A549 (cell line): ENCODE measurements around the gene TRMT44. TPM values are rescaled to one million over a fixed set of nuclear protein-coding genes. Genes with fewer than 3 reads are reported as not detected.

Experiments used
- ATAC-seq, 2 experiments: fragments of 200-7000 bp in 1 of 2; fragments of >200 bp in 1 of 2; cut with Nextera tagmentation in 1 of 2; cut with Tn5 transposase in 1 of 2; 3 replicates each; pipeline versions ENCODE4 v1.8.0 to v1.9.1; 2018 to 2020; ENCODE audit warnings: mild to moderate bottlenecking in 1 of 2, moderate library complexity in 1 of 2
- CTCF ChIA-PET: fragments of 300-600 bp; sonication (Branson Sonifier 250); formaldehyde crosslinking; extraction: SDS; loops from one replicate; lab custom pipeline; 2021; ENCODE audit warnings: antibody characterized with exemption, inconsistent platforms; lab: Yijun Ruan, JAX
- POLR2A ChIA-PET: fragments of 350-600 bp; formaldehyde crosslinking; extraction: SDS; loops from one replicate; lab custom pipeline; 2021; ENCODE audit warnings: antibody characterized with exemption, inconsistent platforms; lab: Yijun Ruan, JAX
- DNase-seq, 2 experiments: peaks; one replicate each; pipeline versions ENCODE4 v3.0.0 to v3.0.0-alpha.2; 2011 to 2016; ENCODE audit warnings: low read depth in 1 of 2, low spot score in 1 of 2
- FAIRE-seq: peaks from 2 replicates; lab custom pipeline; 2011; peaks lifted over from hg19 to GRCh38; lab: Jason Lieb, UNC
- H3K27ac ChIP-seq, 2 experiments: fragments of >200 bp; sonication (Bioruptor Twin); formaldehyde crosslinking; 3 replicates each; pipeline ENCODE4 v1.5.1; 2016 to 2017
- H3K4me1 ChIP-seq: fragments of >200 bp; sonication (Bioruptor Twin); formaldehyde crosslinking; 3 replicates; pipeline ENCODE4 v1.6.1; 2016
- H3K4me2 ChIP-seq: fragments of >200 bp; sonication (Bioruptor Twin); formaldehyde crosslinking; 3 replicates; pipeline ENCODE4 v1.6.1; 2016
- H3K4me3 ChIP-seq: fragments of >200 bp; sonication (Bioruptor Twin); formaldehyde crosslinking; 3 replicates; pipeline ENCODE4 v1.5.1; 2016
- H3K9me3 ChIP-seq: fragments of >200 bp; sonication (Bioruptor Twin); formaldehyde crosslinking; 3 replicates; pipeline ENCODE4 v1.6.1; 2016
- BHLHE40 ChIP-seq: IDR thresholded peaks from 2 replicates; pipeline ENCODE4 v1.6.1; 2012; ENCODE audit warnings: low read depth, low read length, inconsistent platforms
- CBX2 ChIP-seq: fragments of 200-600 bp; sonication (generic); IDR thresholded peaks from 2 replicates; pipeline ENCODE4 v1.6.1; 2016; ENCODE audit warnings: low read depth, mild to moderate bottlenecking, borderline replicate concordance
- CHD4 ChIP-seq: fragments of 200-600 bp; sonication (generic); IDR thresholded peaks from 2 replicates; pipeline ENCODE4 v1.6.1; 2016; ENCODE audit warnings: antibody characterized with exemption, mild to moderate bottlenecking, borderline replicate concordance
- EHF ChIP-seq: fragments of 250-450 bp; sonication (Bioruptor Pico); IDR thresholded peaks from 2 replicates; pipeline ENCODE4 v1.5.0; 2020; ENCODE audit warnings: mild to moderate bottlenecking
- EP300 ChIP-seq, 2 experiments: fragments of >200 bp; sonication (Bioruptor Twin); formaldehyde crosslinking; IDR thresholded peaks; 2 replicates in 1 of 2; 3 replicates in 1 of 2; pipeline ENCODE4 v1.6.1; 2016 to 2017
- HDAC2 ChIP-seq: fragments of 200-600 bp; sonication (generic); IDR thresholded peaks from 2 replicates; pipeline ENCODE4 v1.6.1; 2016
- HEYL ChIP-seq: fragments of 250-450 bp; sonication (Bioruptor Pico); IDR thresholded peaks from 2 replicates; pipeline ENCODE4 v1.8.0; 2021; ENCODE audit warnings: mild to moderate bottlenecking, moderate library complexity
- HOXA7 ChIP-seq: fragments of 250-450 bp; sonication (Bioruptor Pico); IDR thresholded peaks from 2 replicates; pipeline ENCODE4 v1.5.0; 2020; ENCODE audit warnings: mild to moderate bottlenecking, moderate library complexity
- HOXB13 ChIP-seq: fragments of 250-450 bp; sonication (Bioruptor Pico); IDR thresholded peaks from 2 replicates; pipeline ENCODE4 v1.5.0; 2020; ENCODE audit warnings: low read depth, mild to moderate bottlenecking, moderate library complexity
- HOXB5 ChIP-seq: fragments of 250-450 bp; sonication (Bioruptor Pico); IDR thresholded peaks from 2 replicates; pipeline ENCODE4 v1.5.0; 2020; ENCODE audit warnings: mild to moderate bottlenecking, moderate library complexity
- KDM1A ChIP-seq: fragments of 200-600 bp; sonication (generic); IDR thresholded peaks from 2 replicates; pipeline ENCODE4 v1.6.1; 2016; ENCODE audit warnings: low read depth, mild to moderate bottlenecking
- MAFK ChIP-seq: fragments of 450-650 bp; IDR thresholded peaks from 2 replicates; pipeline ENCODE4 v1.6.1; 2014; ENCODE audit not compliant: partially characterized antibody
- NFE2L2 ChIP-seq: fragments of 150-350 bp; conservative IDR thresholded peaks from 2 replicates; pipeline ENCODE4 v1.6.1; 2014; ENCODE audit warnings: low read length
- NR3C1 ChIP-seq: fragments of >200 bp; sonication (Bioruptor Twin); formaldehyde crosslinking; IDR thresholded peaks from 3 replicates; pipeline ENCODE4 v1.6.1; 2017
- PHF8 ChIP-seq: fragments of 200-600 bp; sonication (generic); IDR thresholded peaks from 2 replicates; pipeline ENCODE4 v1.6.1; 2016; ENCODE audit warnings: low read depth, mild to moderate bottlenecking, antibody characterized with exemption, moderate library complexity, borderline replicate concordance
- POLR2A ChIP-seq: IDR thresholded peaks from 2 replicates; pipeline ENCODE4 v1.6.1; 2012; ENCODE audit warnings: mild to moderate bottlenecking, low read length
- POLR2AphosphoS2 ChIP-seq: conservative IDR thresholded peaks from 2 replicates; pipeline ENCODE4 v1.6.1; 2012; ENCODE audit warnings: low read length, improper control_type of control experiment, inconsistent platforms
- SMC3 ChIP-seq: fragments of >200 bp; sonication (Bioruptor Twin); formaldehyde crosslinking; IDR thresholded peaks from 3 replicates; pipeline ENCODE4 v1.6.1; 2018; ENCODE audit warnings: inconsistent platforms
- SREBF2 ChIP-seq: fragments of 450-650 bp; IDR thresholded peaks from 2 replicates; pipeline ENCODE4 v1.6.1; 2014; ENCODE audit warnings: mild to moderate bottlenecking, moderate library complexity
- ZFP36 ChIP-seq: fragments of 450-650 bp; IDR thresholded peaks from 2 replicates; pipeline ENCODE4 v1.6.1; 2014; ENCODE audit warnings: borderline replicate concordance; ENCODE audit not compliant: partially characterized antibody
- ZNF302 ChIP-seq: fragments of 250-450 bp; sonication (Bioruptor Pico); IDR thresholded peaks from 2 replicates; pipeline ENCODE4 v1.9.0; 2021; ENCODE audit warnings: inconsistent platforms, mild to moderate bottlenecking, moderate library complexity
- WGBS: methylation state at CpG from one replicate; pipeline ENCODE4 v1.1.6; 2017; ENCODE audit errors: missing lambda C conversion rate; 5-methylcytosine and 5-hydroxymethylcytosine counted together
- polyA plus RNA-seq, 4 experiments: library from polyadenylated mRNA; depleted of rRNA in 3 of 4; stranded (reverse); fragments of >200 nt; fragmentation: RNase III in 1 of 4; extraction: RNeasy Plus Mini Kit Qiagen cat#74134 plus additional on column Dnase treatment in 1 of 4; gene quantifications; 2 replicates in 3 of 4; 3 replicates in 1 of 4; pipeline ENCODE4 v1.2.3, GENCODE V29; 2011 to 2017
- TF ChIP-seq, protein P1 (sequence below): IDR thresholded peaks from 2 replicates; pipeline ENCODE4 v1.6.1; 2012
- TF ChIP-seq, protein P2 (sequence below): fragments of 450-650 bp; IDR thresholded peaks from 2 replicates; pipeline ENCODE4 v1.6.1; 2014; ENCODE audit warnings: antibody characterized with exemption
- TF ChIP-seq, protein P3 (sequence below): fragments of 250-450 bp; sonication (Bioruptor Pico); IDR thresholded peaks from 2 replicates; pipeline ENCODE4 v1.5.0; 2020; ENCODE audit warnings: low read depth, mild to moderate bottlenecking, moderate library complexity
- TF ChIP-seq, protein P4 (sequence below): fragments of >200 bp; sonication (Bioruptor Twin); formaldehyde crosslinking; IDR thresholded peaks from 3 replicates; pipeline ENCODE4 v1.6.1; 2016
- TF ChIP-seq, protein P5 (sequence below): fragments of >200 bp; sonication (Bioruptor Twin); formaldehyde crosslinking; IDR thresholded peaks from 3 replicates; pipeline ENCODE4 v1.5.1; 2016
- TF ChIP-seq, protein P6 (sequence below): fragments of 150-350 bp; IDR thresholded peaks from 2 replicates; pipeline ENCODE4 v1.6.1; 2014; ENCODE audit warnings: low read depth, mild to moderate bottlenecking, low read length

The TRMT44 gene
- polyA plus RNA-seq, 2 of the 4 experiments (the other 2 are of a cell fraction), result 5.0 to 7.0 TPM

DNA sequence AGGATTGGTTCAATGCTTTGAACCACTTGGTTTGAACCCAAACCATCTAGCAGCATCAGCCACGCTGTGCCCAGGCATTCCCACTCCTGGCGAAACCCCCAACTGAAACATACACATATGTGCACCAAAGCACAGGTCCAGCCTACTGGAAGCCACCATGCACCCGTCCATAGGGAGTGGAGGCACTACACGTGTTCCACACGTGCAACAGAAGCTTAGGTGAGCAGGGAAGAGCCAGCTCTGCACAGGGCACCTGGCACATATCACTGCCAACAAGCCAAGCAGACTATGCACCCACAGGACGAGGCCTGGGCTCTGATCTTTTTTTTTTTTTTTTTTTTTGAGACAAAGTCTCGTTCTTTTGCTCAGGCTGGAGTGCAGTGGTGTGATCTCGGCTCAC, 73.4 kb downstream of the TRMT44 start:
- TF ChIP-seq BHLHE40 (no peak), CHD4 (no peak), SMC3 (no peak), KDM1A (no peak), MAFK (no peak), HEYL (CRISPR knock-in tag) (no peak), HDAC2 (no peak), POLR2A (no peak), ZNF302 (CRISPR knock-in tag) (no peak), HOXB13 (no peak)
- TF ChIP-seq, protein P1, sequence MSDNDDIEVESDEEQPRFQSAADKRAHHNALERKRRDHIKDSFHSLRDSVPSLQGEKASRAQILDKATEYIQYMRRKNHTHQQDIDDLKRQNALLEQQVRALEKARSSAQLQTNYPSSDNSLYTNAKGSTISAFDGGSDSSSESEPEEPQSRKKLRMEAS, result no peak
- TF ChIP-seq, protein P2, sequence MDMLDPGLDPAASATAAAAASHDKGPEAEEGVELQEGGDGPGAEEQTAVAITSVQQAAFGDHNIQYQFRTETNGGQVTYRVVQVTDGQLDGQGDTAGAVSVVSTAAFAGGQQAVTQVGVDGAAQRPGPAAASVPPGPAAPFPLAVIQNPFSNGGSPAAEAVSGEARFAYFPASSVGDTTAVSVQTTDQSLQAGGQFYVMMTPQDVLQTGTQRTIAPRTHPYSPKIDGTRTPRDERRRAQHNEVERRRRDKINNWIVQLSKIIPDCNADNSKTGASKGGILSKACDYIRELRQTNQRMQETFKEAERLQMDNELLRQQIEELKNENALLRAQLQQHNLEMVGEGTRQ, result no peak
- TF ChIP-seq, all 56 proteins: peak for 0
- FAIRE-seq, result no peak
- no peak for ATAC-seq
- H3K27ac ChIP-seq, result no peak overlapping the region
- no peak for DNase-seq
- H3K9me3 ChIP-seq, result no peaks in the 10 kb centered on the region
- no peak overlapping the region for H3K4me3 ChIP-seq
- WGBS, result 23% methylated on average over 8 of the region's 8 CpGs
- no peak overlapping the region for H3K4me2 ChIP-seq
- ChIA-PET CTCF (interaction anchor here (1.6 kb wide), 1 partner anchor 94 kb away, joined by 6 read pairs; no protein-coding TSS in a partner anchor), POLR2A (no interaction called here)
- no peaks in the 10 kb centered on the region for H3K4me1 ChIP-seq

DNA sequence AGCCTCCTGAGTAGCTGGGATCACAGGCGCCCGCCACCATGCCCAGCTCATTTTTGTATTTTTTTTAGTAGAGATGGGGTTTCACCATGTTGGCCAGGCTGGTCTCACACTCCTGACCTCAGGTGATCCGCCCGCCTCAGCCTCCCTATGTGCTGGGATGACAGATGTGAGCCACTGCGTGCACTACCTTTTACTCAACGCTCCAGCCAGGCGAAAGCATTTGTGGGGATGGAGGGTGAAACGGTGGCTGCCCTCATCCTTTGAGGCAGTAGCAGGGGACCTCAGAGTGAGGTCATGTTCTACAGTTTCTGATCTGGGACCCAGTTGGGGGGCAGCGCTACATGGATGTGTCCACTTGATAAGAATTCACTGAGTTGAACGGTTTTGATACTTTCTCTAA, 73.8 kb downstream of the TRMT44 start:
- no peak for DNase-seq
- ChIA-PET CTCF (no interaction called here), POLR2A (no interaction called here)
- Histone ChIP-seq H3K4me2 (no peak overlapping the region), H3K4me1 (no peaks in the 10 kb centered on the region), H3K9me3 (no peaks in the 10 kb centered on the region), H3K4me3 (no peak overlapping the region), H3K27ac (no peak overlapping the region)
- TF ChIP-seq HOXA7 (CRISPR knock-in tag), result no peak
- TF ChIP-seq, protein P3, sequence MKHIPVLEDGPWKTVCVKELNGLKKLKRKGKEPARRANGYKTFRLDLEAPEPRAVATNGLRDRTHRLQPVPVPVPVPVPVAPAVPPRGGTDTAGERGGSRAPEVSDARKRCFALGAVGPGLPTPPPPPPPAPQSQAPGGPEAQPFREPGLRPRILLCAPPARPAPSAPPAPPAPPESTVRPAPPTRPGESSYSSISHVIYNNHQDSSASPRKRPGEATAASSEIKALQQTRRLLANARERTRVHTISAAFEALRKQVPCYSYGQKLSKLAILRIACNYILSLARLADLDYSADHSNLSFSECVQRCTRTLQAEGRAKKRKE (CRISPR knock-in tag), result no peak
- TF ChIP-seq, protein P4, sequence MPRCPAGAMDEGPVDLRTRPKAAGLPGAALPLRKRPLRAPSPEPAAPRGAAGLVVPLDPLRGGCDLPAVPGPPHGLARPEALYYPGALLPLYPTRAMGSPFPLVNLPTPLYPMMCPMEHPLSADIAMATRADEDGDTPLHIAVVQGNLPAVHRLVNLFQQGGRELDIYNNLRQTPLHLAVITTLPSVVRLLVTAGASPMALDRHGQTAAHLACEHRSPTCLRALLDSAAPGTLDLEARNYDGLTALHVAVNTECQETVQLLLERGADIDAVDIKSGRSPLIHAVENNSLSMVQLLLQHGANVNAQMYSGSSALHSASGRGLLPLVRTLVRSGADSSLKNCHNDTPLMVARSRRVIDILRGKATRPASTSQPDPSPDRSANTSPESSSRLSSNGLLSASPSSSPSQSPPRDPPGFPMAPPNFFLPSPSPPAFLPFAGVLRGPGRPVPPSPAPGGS, result no peak
- no peak for TF ChIP-seq KDM1A
- TF ChIP-seq POLR2A, result no peak
- no peak for TF ChIP-seq NR3C1
- TF ChIP-seq SREBF2, result no peak
- TF ChIP-seq PHF8, result no peak
- no peak for TF ChIP-seq NFE2L2
- no peak for TF ChIP-seq EHF
- TF ChIP-seq ZNF302 (CRISPR knock-in tag), result no peak
- no peak for TF ChIP-seq HOXB5 (CRISPR knock-in tag)
- no peak for TF ChIP-seq POLR2AphosphoS2
- FAIRE-seq, result no peak
- no peak for ATAC-seq
- 56% methylated on average over 3 of the region's 10 CpGs for WGBS

DNA sequence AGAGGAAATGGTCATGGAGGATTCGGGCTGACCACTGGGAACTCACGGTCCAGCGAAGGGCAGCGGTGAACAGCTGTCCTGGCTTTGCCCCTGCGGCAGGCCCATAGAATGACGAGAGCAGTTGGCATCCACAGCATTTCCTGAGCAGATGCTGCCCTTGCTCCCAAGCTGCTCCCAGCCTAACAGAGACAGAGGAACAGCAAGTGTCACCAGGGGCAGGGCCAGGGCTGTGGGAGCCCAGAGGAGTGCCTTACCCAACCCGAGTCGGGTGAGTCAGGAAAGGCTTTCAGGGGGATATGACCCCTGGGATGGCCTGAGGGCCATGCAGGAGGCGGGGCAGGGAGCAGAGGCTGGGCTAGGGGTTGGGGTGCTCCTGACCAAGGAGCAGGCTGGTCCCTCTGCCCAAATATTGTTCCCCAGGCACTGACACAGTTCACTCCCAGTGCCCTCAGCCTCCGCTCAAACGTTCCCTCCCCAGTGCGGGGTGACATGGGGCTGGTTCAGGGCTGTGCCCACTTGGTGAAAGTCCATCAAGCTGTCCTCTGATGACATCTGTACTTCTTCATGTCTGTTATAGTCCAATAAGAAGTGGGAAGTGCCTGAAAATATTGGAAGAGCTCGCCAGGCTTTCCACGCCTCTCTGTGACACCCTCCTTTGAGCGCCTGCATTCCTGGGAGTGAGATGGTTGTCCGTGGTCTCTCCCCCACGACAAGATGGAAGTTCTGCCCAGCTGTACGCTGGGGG, 74.9 kb downstream of the TRMT44 start:
- ChIA-PET CTCF (no interaction called here), POLR2A (no interaction called here)
- Histone ChIP-seq H3K9me3 (0 out of 3 replicates have a peak, but pooled peaks cover 6% of the 10 kb centered on the region), H3K4me3 (no peak overlapping the region), H3K4me1 (no peaks in the 10 kb centered on the region), H3K4me2 (no peak overlapping the region), H3K27ac (no peak overlapping the region)
- ATAC-seq, result no peak
- FAIRE-seq, result no peak
- 62% methylated on average over 10 of the region's 18 CpGs for WGBS
- no peak for DNase-seq
- TF ChIP-seq CBX2, result no peak
- no peak for TF ChIP-seq EP300 (IDR thresholded peaks at IDR 0.05)
- TF ChIP-seq, protein P5, sequence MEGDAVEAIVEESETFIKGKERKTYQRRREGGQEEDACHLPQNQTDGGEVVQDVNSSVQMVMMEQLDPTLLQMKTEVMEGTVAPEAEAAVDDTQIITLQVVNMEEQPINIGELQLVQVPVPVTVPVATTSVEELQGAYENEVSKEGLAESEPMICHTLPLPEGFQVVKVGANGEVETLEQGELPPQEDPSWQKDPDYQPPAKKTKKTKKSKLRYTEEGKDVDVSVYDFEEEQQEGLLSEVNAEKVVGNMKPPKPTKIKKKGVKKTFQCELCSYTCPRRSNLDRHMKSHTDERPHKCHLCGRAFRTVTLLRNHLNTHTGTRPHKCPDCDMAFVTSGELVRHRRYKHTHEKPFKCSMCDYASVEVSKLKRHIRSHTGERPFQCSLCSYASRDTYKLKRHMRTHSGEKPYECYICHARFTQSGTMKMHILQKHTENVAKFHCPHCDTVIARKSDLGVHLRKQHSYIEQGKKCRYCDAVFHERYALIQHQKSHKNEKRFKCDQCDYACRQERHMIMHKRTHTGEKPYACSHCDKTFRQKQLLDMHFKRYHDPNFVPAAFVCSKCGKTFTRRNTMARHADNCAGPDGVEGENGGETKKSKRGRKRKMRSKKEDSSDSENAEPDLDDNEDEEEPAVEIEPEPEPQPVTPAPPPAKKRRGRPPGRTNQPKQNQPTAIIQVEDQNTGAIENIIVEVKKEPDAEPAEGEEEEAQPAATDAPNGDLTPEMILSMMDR, result no peak
- TF ChIP-seq, protein P6, sequence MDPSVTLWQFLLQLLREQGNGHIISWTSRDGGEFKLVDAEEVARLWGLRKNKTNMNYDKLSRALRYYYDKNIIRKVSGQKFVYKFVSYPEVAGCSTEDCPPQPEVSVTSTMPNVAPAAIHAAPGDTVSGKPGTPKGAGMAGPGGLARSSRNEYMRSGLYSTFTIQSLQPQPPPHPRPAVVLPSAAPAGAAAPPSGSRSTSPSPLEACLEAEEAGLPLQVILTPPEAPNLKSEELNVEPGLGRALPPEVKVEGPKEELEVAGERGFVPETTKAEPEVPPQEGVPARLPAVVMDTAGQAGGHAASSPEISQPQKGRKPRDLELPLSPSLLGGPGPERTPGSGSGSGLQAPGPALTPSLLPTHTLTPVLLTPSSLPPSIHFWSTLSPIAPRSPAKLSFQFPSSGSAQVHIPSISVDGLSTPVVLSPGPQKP, result no peak
- TF ChIP-seq ZFP36, result no peak
- TF ChIP-seq, protein P3 (CRISPR knock-in tag), result no peak
